Osteoblast (primary cell): Measurements from ENCODE around the gene GSS. TPM values are rescaled to one million over a fixed set of nuclear protein-coding genes. Genes with fewer than 3 reads are reported as not detected.

Experiments used
- DNase-seq: peaks from one replicate; pipeline ENCODE4 v3.0.0; 2011; ENCODE audit warnings: low spot score, mixed read lengths; ENCODE audit not compliant: insufficient read length; ENCODE audit errors: missing footprints
- H2AFZ ChIP-seq: 2 replicates; pipeline ENCODE4 v1.6.0; 2011; ENCODE audit warnings: mild to moderate bottlenecking, low read length
- H3K27ac ChIP-seq: 2 replicates; pipeline ENCODE4 v1.5.1; 2011; ENCODE audit warnings: mild to moderate bottlenecking, low read depth, low read length, moderate library complexity
- H3K27me3 ChIP-seq: 2 replicates; pipeline ENCODE4 v1.6.0; 2012; ENCODE audit warnings: mild to moderate bottlenecking, control low read depth, inconsistent platforms, low read length, moderate library complexity; ENCODE audit not compliant: insufficient read depth
- H3K36me3 ChIP-seq: 2 replicates; pipeline ENCODE4 v1.5.1; 2011; ENCODE audit warnings: mild to moderate bottlenecking, low read length, control low read depth, moderate library complexity; ENCODE audit not compliant: insufficient read depth
- H3K4me1 ChIP-seq: 2 replicates; pipeline ENCODE4 v1.5.1; 2011; ENCODE audit warnings: mild to moderate bottlenecking, low read length, control low read depth, moderate library complexity; ENCODE audit not compliant: insufficient read depth
- H3K4me2 ChIP-seq: 2 replicates; pipeline ENCODE4 v1.6.0; 2011; ENCODE audit warnings: mild to moderate bottlenecking, low read length; ENCODE audit not compliant: insufficient read depth
- H3K4me3 ChIP-seq: fragments of 200-600 bp; sonication (generic); 3 replicates; pipeline ENCODE4 v1.5.1; 2012; ENCODE audit warnings: mild to moderate bottlenecking, low read length, inconsistent platforms; ENCODE audit not compliant: insufficient read depth
- H3K79me2 ChIP-seq: 2 replicates; pipeline ENCODE4 v1.6.0; 2012; ENCODE audit warnings: mild to moderate bottlenecking, low read length, control low read depth, inconsistent platforms; ENCODE audit not compliant: insufficient read depth
- H3K9me3 ChIP-seq: 2 replicates; pipeline ENCODE4 v1.5.1; 2011; ENCODE audit warnings: low read depth, low read length, control low read depth
- H4K20me1 ChIP-seq: 2 replicates; pipeline ENCODE4 v1.6.0; 2012; ENCODE audit warnings: mild to moderate bottlenecking, low read length, control low read depth; ENCODE audit not compliant: insufficient read depth
- CTCF ChIP-seq: IDR thresholded peaks from 2 replicates; pipeline ENCODE4 v1.5.1; 2011; ENCODE audit warnings: mild to moderate bottlenecking, low read depth, low read length, moderate library complexity; ENCODE audit errors: extremely low read depth
- total RNA-seq: library from RNA; depleted of rRNA; stranded (reverse); fragments of >200 nt; gene quantifications from 2 replicates; pipeline ENCODE4 v1.2.3, GENCODE V29; 2012

GSS gene
- total RNA-seq: 54.6 and 58.3 TPM in 2 replicates

- H3K79me2 ChIP-seq: peaks cover 30% of the 10 kb centered on the region
- H4K20me1 ChIP-seq: no peaks in the 10 kb centered on the region
- H3K36me3 ChIP-seq: peaks cover 8% of the 10 kb centered on the region
- TF ChIP-seq CTCF: peak; percentile 36
- H3K9me3 ChIP-seq: no peaks in the 10 kb centered on the region
- no peaks in the 10 kb centered on the region for H3K27me3 ChIP-seq
- peak within 1 kb of the TSS; percentile 88 for H3K27ac ChIP-seq
- peaks cover 17% of the 10 kb centered on the region for H3K4me1 ChIP-seq
- H3K4me2 ChIP-seq: peak within 1 kb of the TSS; percentile 99
- peak within 1 kb of the TSS; percentile 90 for H3K4me3 ChIP-seq
- H2AFZ ChIP-seq: peak within 1 kb of the TSS; percentile 97
- peak; percentile 98 for DNase-seq
These were observed at the start of gene GSS, which contains the start of gene MYH7B for GRCh38 chr20:34955231-34956040. TSS of gene GSS (minus strand) at chr20:34955806. CDS start at chr20:34951852, 3,954 bp downstream. TSS of gene MYH7B (plus strand) at chr20:34955868. CDS start at chr20:34978006, 22,138 bp downstream.

- Histone ChIP-seq H4K20me1 (peaks cover 27% of the 10 kb centered on the region), H3K4me3 (no peak overlapping the region), H2AFZ (no peak overlapping the region), H3K27me3 (no peaks in the 10 kb centered on the region), H3K79me2 (no peaks in the 10 kb centered on the region), H3K4me2 (no peak overlapping the region), H3K9me3 (no peaks in the 10 kb centered on the region), H3K4me1 (no peaks in the 10 kb centered on the region), H3K36me3 (peaks cover 90% of the 10 kb centered on the region), H3K27ac (no peak overlapping the region)
- TF ChIP-seq CTCF: no peak
- peak; percentile 54 for DNase-seq
These were observed 49.3 kb upstream of the GSS start for GRCh38 chr20:35004749-35005462.

- H3K9me3 ChIP-seq: no peaks in the 10 kb centered on the region
These were observed 48.6 kb upstream of the GSS start for GRCh38 chr20:35004051-35004725.

More at GRCh38 chr20:35004051-35004725, 48.6 kb upstream of the GSS start:
- no peak overlapping the region for H3K27ac ChIP-seq
- no peaks in the 10 kb centered on the region for H3K79me2 ChIP-seq
- H4K20me1 ChIP-seq: peaks cover 27% of the 10 kb centered on the region
- H3K4me3 ChIP-seq: no peak overlapping the region
- peaks cover 89% of the 10 kb centered on the region for H3K36me3 ChIP-seq
- TF ChIP-seq CTCF: no peak
- peak; percentile 37 for DNase-seq
- H2AFZ ChIP-seq: no peak overlapping the region
- no peaks in the 10 kb centered on the region for H3K4me1 ChIP-seq
- H3K4me2 ChIP-seq: no peak overlapping the region
- H3K27me3 ChIP-seq: no peaks in the 10 kb centered on the region
